Endothelial cell of coronary artery (primary cell): ENCODE measurements around the gene ZNF610. TPM values are rescaled to one million over a fixed set of nuclear protein-coding genes. Genes with fewer than 3 reads are reported as not detected.

ENCODE experiments used
- total RNA-seq: library from RNA; depleted of rRNA; stranded (reverse); fragments of >200 nt; gene quantifications from 2 replicates; pipeline ENCODE4 v1.2.3, GENCODE V29; 2014

ZNF610 gene
- 1.4 and 2.1 TPM in 2 replicates for total RNA-seq

DNA sequence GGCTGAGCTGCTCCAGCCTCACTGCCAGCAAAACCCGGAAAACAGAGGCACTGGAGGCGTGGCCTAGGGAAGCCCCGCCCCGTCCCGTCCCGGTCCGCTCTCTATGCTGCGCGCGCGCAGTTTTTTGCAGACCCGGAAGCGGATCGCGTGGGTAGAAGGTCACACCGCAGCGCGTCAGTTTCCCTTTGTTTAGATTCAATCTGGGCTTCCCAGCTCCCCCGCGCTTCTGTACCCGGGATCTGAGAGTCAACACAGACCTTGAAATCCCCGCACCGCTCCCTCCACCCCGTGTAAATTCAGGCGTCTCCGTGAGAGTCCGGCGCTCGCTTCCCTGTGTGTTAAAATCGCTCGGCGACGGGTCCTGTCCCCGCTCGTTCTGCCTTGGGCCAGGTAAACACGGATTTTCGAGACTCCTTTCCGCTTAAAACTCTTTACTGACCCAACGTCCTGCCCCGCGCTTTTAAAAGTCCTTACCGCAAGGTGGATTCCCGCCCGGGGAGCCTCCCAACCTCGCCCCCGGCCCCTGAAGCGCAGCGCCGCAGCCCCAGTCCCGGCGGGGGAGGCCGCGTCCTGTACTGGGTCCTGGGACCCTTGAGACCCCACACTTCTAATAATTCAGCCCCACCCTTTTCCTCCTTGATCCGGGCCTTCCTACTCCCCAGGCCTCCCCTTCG is at the start of gene ZNF610:
ZNF610 (plus strand) TSS at position 127 of the 674 bp plus-strand sequence. CDS start 12,930 bp downstream, outside the sequence.

GRCh38 chr19:52296773-52297600 is 39.1 kb upstream of the ZNF610 start, which contains the start of gene ZNF480:
Gene ZNF480 (plus strand): TSS chr19:52297169. CDS start chr19:52300413, 3,244 bp downstream.

DNA sequence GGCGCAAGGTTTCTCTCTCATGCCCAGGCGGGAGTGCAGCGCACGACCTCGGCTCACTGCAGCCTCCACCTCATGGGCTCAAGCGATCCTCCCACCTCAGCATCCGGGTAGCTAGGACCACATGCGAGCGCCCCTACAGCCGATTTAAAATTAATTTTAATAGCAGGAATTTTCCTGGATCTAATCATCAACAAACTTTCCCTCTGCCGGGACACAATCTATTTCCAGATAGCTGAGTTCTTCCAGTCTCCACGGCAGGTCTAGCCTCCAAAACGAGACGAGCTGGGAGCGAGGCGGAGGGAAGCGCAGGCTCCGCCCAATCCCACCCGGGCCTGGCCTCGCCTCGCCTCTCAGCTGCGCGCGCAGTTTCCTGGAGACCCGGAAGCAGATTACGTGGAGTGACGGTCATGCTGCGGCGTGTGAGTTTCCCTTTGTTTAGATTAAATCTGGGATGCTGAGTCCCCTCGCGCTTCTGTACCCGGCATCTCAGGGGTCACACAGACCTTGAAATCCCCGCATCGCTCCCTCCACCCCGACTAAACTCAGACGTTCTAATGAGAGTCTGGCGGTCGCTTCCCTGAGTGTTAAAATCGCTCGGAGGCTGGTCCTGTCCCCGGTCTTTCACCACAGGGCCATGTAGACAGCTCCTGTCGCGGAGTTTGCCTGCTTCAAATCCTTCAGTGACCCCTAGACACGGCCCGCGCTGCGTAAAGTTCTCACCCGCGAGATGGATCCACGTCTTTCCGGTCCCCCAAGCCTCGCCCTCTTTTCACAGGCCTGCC is 33.7 kb downstream of the ZNF610 start, which contains the start of gene ZNF880:
ZNF880 (plus strand) TSS at position 365 of the 782 bp plus-strand sequence; CDS start at position 408, 43 bp downstream.

GRCh38 chr19:52397310-52398080 is 61.5 kb downstream of the ZNF610 start, which contains the start of gene ZNF528:
Gene ZNF528 (plus strand): TSS chr19:52397849. CDS start chr19:52402014, 4,165 bp downstream.

Other genes with a start within 250 kb of the ZNF610 start
- gene ZNF841, start 240.5 kb upstream of the ZNF610 start, total RNA-seq, result 13.0 and 21.0 TPM in 2 replicates
- gene ZNF616, start 196.3 kb upstream of the ZNF610 start, total RNA-seq, result 6.8 and 8.6 TPM in 2 replicates
- 4.9 and 7.8 TPM in 2 replicates for gene ZNF836, start 164.6 kb upstream of the ZNF610 start, total RNA-seq
- gene PPP2R1A, start 146.2 kb upstream of the ZNF610 start, total RNA-seq, result 105 and 119 TPM in 2 replicates
- gene ZNF766, start 66.7 kb upstream of the ZNF610 start, total RNA-seq, result 8.7 and 11.8 TPM in 2 replicates
- 2.6 and 5.1 TPM in 2 replicates for gene ZNF480, start 39.1 kb upstream of the ZNF610 start, total RNA-seq
- gene ZNF880, start 33.7 kb downstream of the ZNF610 start, total RNA-seq, result 11.4 and 22.9 TPM in 2 replicates
- gene ZNF528, start 61.6 kb downstream of the ZNF610 start, total RNA-seq, result 7.8 and 13.8 TPM in 2 replicates
- not detected in 2 replicates for gene ZNF534, start 92.9 kb downstream of the ZNF610 start, total RNA-seq
- 0.72 and 1.8 TPM in 2 replicates for gene ZNF578, start 117.3 kb downstream of the ZNF610 start, total RNA-seq
- gene ZNF808, start 191.4 kb downstream of the ZNF610 start, total RNA-seq, result 11.9 and 21.7 TPM in 2 replicates
- gene ZNF701, start 234.0 kb downstream of the ZNF610 start, total RNA-seq, result 8.5 and 14.0 TPM in 2 replicates